GM21737 (cell line): ENCODE results near the gene MKNK1.
A peak's percentile ranks its signal among the peaks of the same experiment; 100 is the strongest.

Experiments
- ATAC-seq: cut with Tn5 transposase; IDR thresholded peaks from one replicate; pipeline ENCODE4 v1.9.1; 2021; ENCODE audit warnings: mild to moderate bottlenecking, moderate library complexity; ENCODE audit not compliant: unreplicated experiment

The MKNK1 gene

GRCh38 chr1:46619656-46620258, 15.7 kb upstream of the MKNK1 start:
- ATAC-seq = no peak

GRCh38 chr1:46618754-46619415, 14.8 kb upstream of the MKNK1 start:
- no peak for ATAC-seq

- no peak for ATAC-seq
These were observed 13.8 kb upstream of the MKNK1 start for GRCh38 chr1:46617833-46618232.

- ATAC-seq = no peak
These were observed 13.2 kb upstream of the MKNK1 start for GRCh38 chr1:46617108-46617800.

GRCh38 chr1:46616277-46617107, 12.4 kb upstream of the MKNK1 start, which contains the start of gene MOB3C:
TSS of gene MOB3C (minus strand) at chr1:46616811. CDS start at chr1:46613321, 3,490 bp downstream.
- peak; percentile 53 for ATAC-seq

DNA sequence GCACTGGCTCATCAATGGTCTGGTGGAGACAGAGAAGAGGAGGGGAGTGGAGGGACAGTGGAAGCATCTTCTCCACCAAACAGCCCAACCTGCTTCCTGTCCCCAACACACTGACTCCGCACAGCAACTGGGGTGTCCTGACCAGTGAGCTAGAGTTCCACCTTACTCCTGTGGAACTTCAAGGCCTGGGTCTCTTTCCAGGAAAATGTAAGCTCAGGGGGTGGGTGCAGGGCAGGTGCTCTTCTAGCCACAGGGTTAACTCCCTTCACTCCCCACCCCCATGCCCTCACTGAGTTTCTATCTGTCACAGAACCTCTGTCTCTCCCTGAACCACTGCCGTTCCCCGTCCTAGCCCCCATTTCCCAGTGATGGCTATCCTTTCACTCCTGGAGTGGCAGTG, 11.7 kb upstream of the MKNK1 start:
- ATAC-seq = no peak

- ATAC-seq = no peak
These were observed 11.0 kb upstream of the MKNK1 start for GRCh38 chr1:46615088-46615487.

GRCh38 chr1:46614604-46614984, 10.5 kb upstream of the MKNK1 start:
- no peak for ATAC-seq

DNA sequence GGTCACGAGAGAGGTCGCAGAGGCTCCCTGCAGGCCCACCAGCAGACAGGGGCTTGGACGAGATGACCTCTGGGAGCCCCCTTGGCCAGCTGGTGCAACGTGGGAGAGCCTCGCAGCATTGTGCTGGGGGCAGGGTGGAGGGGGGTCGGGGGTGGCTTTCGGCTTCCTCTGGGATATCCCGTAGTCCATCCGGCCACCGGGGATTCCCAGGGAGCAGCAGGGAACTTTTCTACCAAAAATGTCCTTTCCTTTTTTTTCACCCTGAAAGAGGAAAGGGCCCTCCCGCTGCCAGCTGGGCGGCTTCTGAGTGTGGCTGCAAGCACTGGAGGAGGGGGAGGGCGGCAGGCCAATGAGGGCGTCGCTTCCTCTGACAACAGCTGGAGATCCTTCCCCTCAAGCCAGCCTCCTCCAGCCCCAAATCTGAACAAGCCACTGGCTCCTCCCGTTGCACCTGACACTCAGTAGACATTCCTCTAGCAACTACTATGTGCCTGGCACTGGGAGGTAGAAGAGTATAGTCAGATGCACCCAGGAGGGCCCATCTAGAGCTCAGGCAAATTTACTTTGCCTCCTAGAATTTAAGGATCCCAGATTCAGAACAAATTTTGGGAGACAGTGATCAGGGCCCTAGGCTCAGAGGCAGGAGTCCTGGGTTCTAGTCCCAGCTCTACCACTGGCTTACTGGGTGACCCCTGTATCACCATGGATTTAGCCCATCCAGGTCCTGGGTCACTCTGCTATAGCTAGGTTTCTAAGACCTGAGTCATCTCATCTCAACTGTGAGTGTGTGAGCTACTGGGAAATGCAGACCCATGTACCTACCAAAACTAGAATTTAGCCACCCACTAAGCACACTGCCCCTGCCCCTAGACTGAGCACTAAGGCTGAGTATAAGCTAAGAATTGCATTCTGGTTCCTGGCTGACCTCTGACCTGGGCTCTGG, 9.9 kb upstream of the MKNK1 start:
- ATAC-seq = peak; percentile 51

GRCh38 chr1:46612937-46613660, 9.0 kb upstream of the MKNK1 start:
- no peak for ATAC-seq

DNA sequence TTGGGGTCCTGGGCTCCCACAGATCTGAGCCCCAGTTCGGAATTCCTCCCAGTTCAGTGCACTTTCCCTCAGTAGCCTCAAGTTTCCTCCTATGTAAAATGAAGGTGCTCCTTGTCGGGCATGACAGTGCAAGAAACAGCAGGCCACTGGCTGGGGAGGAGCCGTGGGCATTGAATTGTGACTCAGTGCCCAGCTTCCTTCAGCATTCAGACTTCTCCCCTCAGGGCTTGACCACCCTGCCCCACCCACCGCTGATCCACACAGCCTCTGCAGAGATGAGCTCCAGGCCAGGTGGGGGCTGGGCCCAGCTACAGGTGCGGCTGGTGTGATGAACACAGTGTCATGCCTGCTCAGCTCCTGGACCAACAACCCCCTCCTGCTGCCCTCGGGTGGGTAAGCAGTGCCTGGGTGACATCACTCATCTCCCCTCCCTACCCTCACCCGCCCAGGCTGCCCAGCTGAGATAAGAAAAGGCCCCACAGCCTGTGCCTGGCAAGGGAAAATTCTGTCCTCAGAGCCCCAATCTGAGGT, 7.7 kb upstream of the MKNK1 start:
- no peak for ATAC-seq

DNA sequence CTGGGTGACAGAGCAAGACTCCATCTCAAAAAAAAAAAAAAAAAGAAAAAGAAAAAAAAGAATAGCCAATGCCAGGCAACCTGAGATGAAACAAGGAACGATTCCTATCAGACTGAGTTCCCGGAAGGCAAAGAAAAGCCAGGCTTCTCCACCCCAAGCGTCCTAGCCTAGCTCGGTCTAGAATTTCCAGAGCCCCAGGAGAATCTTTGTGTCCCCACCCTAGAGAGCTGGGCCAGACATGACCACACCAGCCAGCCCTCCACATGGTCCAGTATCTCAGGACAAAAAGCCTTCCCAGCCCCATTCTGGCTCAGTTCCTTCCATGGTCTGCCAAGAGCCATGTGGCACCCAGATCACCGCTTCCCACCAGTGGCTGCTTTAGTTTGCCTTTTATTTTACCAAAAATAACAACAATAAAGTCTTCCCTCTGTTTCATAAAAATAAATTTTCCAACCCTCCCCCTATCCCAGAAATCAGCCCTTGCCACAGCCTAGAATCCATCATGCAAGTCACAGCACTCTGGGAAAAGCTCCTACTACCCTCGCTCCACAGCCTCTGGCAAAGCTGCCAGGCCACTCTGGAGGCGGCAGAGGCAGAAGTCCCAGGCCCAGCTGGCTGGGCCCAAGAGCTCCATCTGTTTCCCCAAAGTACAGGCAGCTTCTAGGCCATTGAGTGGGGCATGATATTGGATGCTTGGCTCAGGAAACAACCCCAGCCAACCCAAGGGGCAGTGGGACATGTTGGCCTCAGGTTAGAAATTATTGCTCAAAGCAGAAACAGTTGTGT, 3.5 kb upstream of the MKNK1 start:
- no peak for ATAC-seq

- ATAC-seq = no peak
These were observed 2.3 kb upstream of the MKNK1 start for GRCh38 chr1:46606255-46606965.

- ATAC-seq = no peak
These were observed 1.2 kb upstream of the MKNK1 start for GRCh38 chr1:46605232-46605631.

DNA sequence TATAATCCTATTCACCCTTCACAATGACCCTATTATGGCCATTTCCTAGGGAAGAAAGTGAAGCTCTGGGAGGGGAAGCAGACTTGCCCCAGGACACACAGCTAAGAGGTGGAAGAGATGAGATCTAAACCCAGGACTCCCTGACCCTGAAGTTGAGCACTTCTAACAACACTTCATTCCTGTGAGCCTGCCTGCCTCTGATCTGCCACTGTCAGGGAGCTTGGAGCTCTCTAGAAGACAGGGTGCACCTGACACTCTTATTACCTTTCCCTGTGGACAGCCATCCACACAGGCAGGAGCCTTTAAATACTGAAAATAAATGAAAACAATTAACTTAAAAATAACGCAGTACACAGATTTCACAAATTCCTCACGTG, 599 bp downstream of the MKNK1 start:
- no peak for ATAC-seq

GRCh38 chr1:46601257-46602007, 2.6 kb downstream of the MKNK1 start:
- ATAC-seq = no peak
